ENCODE measurements around the gene TM2D3.

TM2D3 gene

DNA sequence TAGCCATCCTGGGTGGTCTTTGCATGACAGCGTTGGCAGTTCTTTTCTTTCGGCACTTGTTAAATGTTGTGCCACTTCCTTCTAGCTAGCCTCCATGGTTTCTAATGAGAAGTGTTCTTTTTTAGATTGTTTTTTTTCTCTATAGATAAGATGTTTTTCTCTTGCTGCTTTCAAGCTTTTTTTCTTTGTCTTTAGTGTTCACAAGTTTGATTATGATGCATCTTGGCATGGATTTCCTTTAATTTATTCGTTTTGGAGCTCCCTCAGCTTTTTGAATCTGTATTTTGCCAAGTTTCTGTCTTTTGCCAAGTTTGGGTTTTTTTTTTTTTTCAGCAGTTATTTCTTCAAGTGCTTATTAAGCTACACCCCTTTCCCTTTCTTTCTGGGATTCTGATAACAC lies 53.1 kb downstream of the TM2D3 start:
- DNase-seq = no peak

DNA sequence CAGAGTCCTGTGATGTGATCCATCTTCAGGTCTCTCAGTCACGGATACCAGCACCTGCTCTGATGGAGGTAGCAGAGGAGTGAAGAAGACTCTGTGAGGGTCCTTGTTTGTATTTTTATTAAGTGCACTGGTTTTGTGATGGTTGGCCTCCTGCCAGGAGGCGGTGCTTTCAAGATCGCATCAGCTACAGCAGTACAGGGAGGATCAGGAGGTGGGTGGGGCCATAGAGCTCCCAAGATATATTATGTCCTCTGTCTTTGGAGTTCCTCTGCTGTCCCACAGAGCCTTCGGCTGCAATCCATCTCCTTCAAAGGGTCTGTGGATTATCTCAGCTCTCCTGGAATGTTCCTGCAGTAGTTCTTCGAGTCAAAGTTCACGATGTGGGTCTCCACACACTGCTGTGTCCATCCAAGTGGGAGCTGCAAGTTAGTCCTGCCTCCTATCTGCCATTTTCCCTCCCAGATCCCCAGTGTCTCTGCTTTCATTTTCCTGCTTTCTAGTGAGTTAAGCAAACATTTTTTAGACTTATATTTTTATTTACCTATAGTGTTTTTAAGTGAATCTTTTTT lies 54.7 kb downstream of the TM2D3 start:
- no peak for DNase-seq

DNA sequence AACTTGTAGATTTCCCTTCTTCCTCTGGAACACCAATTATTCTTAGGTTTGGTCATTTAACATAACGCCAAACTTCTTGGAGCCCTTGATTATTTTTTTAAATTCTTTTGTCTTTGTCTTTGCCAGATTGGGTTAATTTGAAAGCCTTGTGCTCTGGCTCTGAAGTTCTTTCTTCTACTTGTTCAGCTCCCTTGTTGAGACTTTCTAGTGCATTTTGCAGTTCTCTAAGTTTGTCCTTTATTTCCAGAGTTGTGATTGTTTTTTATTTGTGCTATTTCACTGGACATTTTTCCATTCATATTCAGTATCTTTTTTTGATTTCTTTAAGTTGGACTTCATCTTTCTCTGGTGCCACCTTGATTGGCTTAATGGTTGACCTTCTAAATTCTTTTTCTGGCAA lies 55.5 kb downstream of the TM2D3 start:
- no peak for DNase-seq
